WERI-Rb-1 (cell line): ENCODE results near the gene MPDU1.
"Not testable (repeated sequence)": the region's sequence is repeated elsewhere in the genome, so short reads cannot be mapped to it uniquely, and the experiment has no call there.

Source experiments
- DNase-seq: peaks from one replicate; pipeline ENCODE4 v3.0.0-alpha.2; 2020
- H3K27ac ChIP-seq: fragments of 250-450 bp; sonication (Bioruptor Pico); 2 replicates; pipeline ENCODE4 v1.5.1; 2020; ENCODE audit warnings: mild to moderate bottlenecking, moderate library complexity
- H3K27me3 ChIP-seq: fragments of 250-450 bp; sonication (Bioruptor Pico); 2 replicates; pipeline ENCODE4 v1.5.1; 2021; ENCODE audit warnings: mild to moderate bottlenecking, low read depth, moderate library complexity; ENCODE audit not compliant: insufficient read depth, severe bottlenecking
- H3K36me3 ChIP-seq: fragments of 250-450 bp; sonication (Bioruptor Pico); 2 replicates; pipeline ENCODE4 v1.5.1; 2020; ENCODE audit warnings: mild to moderate bottlenecking, moderate library complexity
- H3K4me3 ChIP-seq: 2 replicates; pipeline ENCODE4 v1.5.1; 2011; ENCODE audit warnings: low read depth, mild to moderate bottlenecking, control low read depth, low read length
- H3K9me3 ChIP-seq: fragments of 250-450 bp; sonication (Bioruptor Pico); 2 replicates; pipeline ENCODE4 v1.5.1; 2021; ENCODE audit warnings: mild to moderate bottlenecking, moderate library complexity; ENCODE audit not compliant: severe bottlenecking
- CTCF ChIP-seq: IDR thresholded peaks from 2 replicates; pipeline ENCODE4 v1.5.1; 2011; ENCODE audit warnings: low read depth, mild to moderate bottlenecking, control low read depth, inconsistent platforms, low read length

MPDU1 gene

GRCh38 chr17:7614425-7615264 lies 31.0 kb downstream of the MPDU1 start, which contains the start of gene FXR2:
Gene FXR2 (minus strand): TSS chr17:7614897. CDS start chr17:7614532, 365 bp downstream.
- peaks cover 25% of the 10 kb centered on the region for H3K36me3 ChIP-seq
- no peaks in the 10 kb centered on the region for H3K27me3 ChIP-seq
- no peaks in the 10 kb centered on the region for H3K9me3 ChIP-seq
- peak; percentile 100 for DNase-seq
- TF ChIP-seq CTCF = peak; percentile 77
- H3K4me3 ChIP-seq = peak within 1 kb of the TSS; percentile 94
- H3K27ac ChIP-seq = peak within 1 kb of the TSS; percentile 78

GRCh38 chr17:7615265-7615747 lies 31.7 kb downstream of the MPDU1 start:
- peaks cover 20% of the 10 kb centered on the region for H3K36me3 ChIP-seq
- H3K27me3 ChIP-seq = no peaks in the 10 kb centered on the region
- peak overlapping the region; percentile 57 for H3K4me3 ChIP-seq
- no peaks in the 10 kb centered on the region for H3K9me3 ChIP-seq
- peak overlapping the region; percentile 78 for H3K27ac ChIP-seq
- DNase-seq = no peak
- no peak for TF ChIP-seq CTCF

- Histone ChIP-seq H3K4me3 (no peak overlapping the region), H3K36me3 (no peaks in the 10 kb centered on the region), H3K9me3 (no peaks in the 10 kb centered on the region), H3K27ac (no peak overlapping the region), H3K27me3 (no peaks in the 10 kb centered on the region)
- DNase-seq = no peak
- TF ChIP-seq CTCF = no peak
These were observed 35.0 kb downstream of the MPDU1 start for GRCh38 chr17:7618608-7619007.

- TF ChIP-seq CTCF = no peak
- H3K27me3 ChIP-seq = no peaks in the 10 kb centered on the region
- no peak for DNase-seq
- peaks cover 4% of the 10 kb centered on the region; the same call in 1 of the 2 replicates for H3K36me3 ChIP-seq
- no peaks in the 10 kb centered on the region for H3K9me3 ChIP-seq
- no peak overlapping the region for H3K27ac ChIP-seq
- H3K4me3 ChIP-seq = no peak overlapping the region
These were observed 37.2 kb downstream of the MPDU1 start for GRCh38 chr17:7620835-7621234.

- Histone ChIP-seq H3K4me3 (no peak overlapping the region), H3K9me3 (no peaks in the 10 kb centered on the region), H3K27ac (no peak overlapping the region), H3K27me3 (no peaks in the 10 kb centered on the region), H3K36me3 (peaks cover 12% of the 10 kb centered on the region)
- TF ChIP-seq CTCF = no peak
- no peak for DNase-seq
These were observed 40.0 kb downstream of the MPDU1 start for GRCh38 chr17:7623661-7624060.

- H3K4me3 ChIP-seq, H3K27ac ChIP-seq, H3K27me3 ChIP-seq, DNase-seq, H3K9me3 ChIP-seq: not testable (repeated sequence)
- H3K36me3 ChIP-seq = peaks cover 12% of the 10 kb centered on the region
These were observed 42.1 kb downstream of the MPDU1 start for GRCh38 chr17:7625749-7626148.
